HG02642 (cell line): ENCODE data around the gene TMEM135.

Source experiments
- ATAC-seq: cut with Tn5 transposase; IDR thresholded peaks from one replicate; pipeline ENCODE4 v1.9.1; 2021; ENCODE audit warnings: mild to moderate bottlenecking; ENCODE audit not compliant: unreplicated experiment, poor library complexity

Gene TMEM135

GRCh38 chr11:87329172-87329571 lies 291.4 kb downstream of the TMEM135 start:
- no peak for ATAC-seq

- ATAC-seq = no peak
Observed at GRCh38 chr11:87330187-87330601, 292.5 kb downstream of the TMEM135 start.

- ATAC-seq = no peak
Observed at GRCh38 chr11:87331273-87331672, 293.5 kb downstream of the TMEM135 start.

- no peak for ATAC-seq
Observed at GRCh38 chr11:87338046-87338639, 300.4 kb downstream of the TMEM135 start.

GRCh38 chr11:87339416-87339815 lies 301.7 kb downstream of the TMEM135 start:
- no peak for ATAC-seq

GRCh38 chr11:87347441-87347840 lies 309.7 kb downstream of the TMEM135 start:
- no peak for ATAC-seq

- ATAC-seq = no peak
Observed at GRCh38 chr11:87347854-87348253, 310.1 kb downstream of the TMEM135 start.

GRCh38 chr11:87351676-87352075 lies 313.9 kb downstream of the TMEM135 start:
- ATAC-seq = no peak

DNA sequence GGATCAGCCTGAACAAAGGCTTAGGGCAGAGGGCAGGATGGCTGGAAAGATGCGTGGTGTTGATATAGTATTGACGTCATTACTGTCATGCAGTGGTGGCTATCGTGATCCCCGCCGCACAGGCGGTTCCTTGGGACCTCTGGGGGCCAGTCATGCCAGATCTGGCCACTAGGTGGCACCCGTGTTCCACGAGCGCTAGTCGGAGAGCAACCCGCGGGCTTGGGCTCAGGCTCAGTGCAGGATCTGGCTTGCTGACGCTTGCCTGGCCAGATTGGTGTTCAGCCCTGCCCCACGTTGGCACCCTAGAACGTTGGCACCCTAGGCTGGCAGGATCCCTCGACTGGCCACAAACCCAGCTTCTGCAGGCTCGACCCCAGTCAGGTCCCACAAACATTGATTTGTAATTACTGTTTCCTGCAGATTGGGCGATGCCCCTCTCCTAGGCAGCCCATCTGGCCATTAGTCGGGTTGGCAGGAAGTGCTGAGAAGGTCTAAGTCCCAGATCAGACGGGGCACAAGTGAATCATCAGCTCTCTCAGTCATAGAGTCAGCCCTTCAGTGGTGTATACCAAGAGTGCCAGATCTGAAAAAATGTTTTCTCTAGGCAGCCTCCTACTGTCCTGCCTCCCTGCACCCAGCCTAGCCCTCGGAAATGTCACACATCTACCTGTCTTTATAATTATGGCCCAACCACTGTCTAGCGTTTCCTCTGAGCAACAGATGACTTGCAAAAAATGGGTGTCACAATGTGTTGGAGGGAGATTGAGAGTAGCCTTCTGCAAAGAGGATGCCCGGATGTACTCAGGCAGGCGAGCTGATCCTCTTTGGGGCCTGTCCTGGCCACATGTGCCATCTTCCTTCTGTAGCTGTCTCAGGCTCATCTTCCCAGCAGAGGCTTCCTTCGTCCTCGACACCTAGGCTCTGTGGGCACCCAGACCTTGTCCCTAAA lies 315.3 kb downstream of the TMEM135 start:
- peak; percentile 98 for ATAC-seq

DNA sequence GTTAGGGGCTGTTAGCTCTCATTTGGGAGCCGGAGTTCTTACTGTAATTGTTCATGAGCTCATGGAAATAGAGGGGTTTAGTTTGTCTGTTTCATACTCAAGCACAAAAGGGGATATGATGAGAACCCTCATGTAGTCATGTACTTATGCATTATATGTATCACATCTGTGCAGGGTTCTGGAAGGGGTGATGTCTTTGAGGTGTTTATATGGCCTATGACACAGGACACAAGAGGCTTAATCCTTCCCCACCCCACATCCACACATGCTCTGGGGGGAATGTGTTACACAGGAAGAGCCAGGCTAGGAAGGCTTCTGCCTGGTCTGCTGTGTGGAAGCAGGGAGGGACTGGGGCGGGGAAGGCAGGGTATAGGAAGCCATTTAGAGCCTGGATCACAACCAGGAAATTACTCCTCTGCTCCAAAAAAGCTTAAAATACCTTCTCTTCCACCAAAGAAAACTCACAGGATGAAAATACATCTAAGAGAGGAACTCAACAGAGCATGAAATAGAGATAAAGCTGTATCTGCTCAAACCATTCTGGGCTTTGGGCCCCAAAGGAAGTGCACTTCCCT lies 316.1 kb downstream of the TMEM135 start:
- no peak for ATAC-seq

- ATAC-seq = no peak
Observed at GRCh38 chr11:87355596-87355995, 317.9 kb downstream of the TMEM135 start.

DNA sequence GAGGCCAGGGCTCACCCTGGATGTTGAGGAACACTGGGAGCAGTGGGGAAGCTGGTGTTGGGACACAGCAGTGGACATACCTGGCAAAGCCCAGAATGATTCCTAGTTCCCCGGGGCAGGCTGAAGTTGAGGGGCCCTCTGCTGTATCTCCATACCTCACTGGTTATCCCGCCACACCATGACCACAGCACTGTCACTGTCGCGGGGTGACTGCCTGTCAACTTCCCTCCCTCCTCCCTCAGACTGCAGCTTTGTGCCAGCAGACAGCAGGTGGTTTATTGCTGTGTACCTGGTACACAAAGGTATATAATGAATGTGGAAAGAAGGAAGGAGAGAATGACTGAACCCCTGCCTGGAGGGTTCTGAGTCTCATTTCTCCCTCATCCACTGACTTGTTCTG lies 318.7 kb downstream of the TMEM135 start:
- no peak for ATAC-seq

DNA sequence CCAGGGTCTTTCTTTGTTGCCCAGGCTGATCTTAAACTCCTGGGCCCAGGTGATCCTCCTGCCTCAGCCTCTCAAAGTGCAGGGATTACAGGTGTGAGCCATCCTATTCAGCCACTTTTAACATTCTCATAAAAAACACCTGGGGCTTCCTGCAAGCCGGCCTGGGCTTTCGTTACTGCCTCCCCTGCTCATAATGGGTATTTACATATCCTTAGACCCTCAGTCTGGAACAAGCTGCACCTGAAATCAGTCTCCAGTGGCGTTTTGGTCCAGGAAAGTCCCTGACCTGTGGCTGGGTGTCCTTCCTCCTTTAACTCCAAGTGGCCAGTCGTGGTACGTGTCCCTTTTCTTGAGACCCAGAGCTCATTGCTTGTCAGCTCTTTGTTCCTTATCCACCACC lies 320.7 kb downstream of the TMEM135 start:
- ATAC-seq = no peak

DNA sequence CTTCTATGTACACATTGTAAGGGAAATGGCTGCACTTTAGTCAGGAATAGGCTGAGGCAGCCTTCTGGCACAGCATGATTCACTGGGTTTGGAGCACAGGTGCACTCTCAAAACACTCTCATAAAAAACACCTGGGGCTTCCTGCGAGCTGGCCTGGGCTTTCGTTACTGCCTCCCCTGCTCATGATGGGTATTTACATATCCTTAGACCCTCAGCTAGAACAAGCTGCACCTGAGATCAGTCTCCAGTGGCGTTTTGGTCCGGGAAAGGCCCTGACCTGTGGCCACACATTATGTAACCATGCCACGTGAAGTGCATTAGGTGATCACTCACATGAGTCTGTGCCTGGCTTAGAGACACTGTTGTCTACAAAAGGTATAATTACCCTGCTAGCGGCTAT lies 321.7 kb downstream of the TMEM135 start:
- no peak for ATAC-seq

GRCh38 chr11:87361891-87362290 lies 324.2 kb downstream of the TMEM135 start:
- no peak for ATAC-seq

GRCh38 chr11:87366346-87366745 lies 328.6 kb downstream of the TMEM135 start:
- ATAC-seq = no peak

DNA sequence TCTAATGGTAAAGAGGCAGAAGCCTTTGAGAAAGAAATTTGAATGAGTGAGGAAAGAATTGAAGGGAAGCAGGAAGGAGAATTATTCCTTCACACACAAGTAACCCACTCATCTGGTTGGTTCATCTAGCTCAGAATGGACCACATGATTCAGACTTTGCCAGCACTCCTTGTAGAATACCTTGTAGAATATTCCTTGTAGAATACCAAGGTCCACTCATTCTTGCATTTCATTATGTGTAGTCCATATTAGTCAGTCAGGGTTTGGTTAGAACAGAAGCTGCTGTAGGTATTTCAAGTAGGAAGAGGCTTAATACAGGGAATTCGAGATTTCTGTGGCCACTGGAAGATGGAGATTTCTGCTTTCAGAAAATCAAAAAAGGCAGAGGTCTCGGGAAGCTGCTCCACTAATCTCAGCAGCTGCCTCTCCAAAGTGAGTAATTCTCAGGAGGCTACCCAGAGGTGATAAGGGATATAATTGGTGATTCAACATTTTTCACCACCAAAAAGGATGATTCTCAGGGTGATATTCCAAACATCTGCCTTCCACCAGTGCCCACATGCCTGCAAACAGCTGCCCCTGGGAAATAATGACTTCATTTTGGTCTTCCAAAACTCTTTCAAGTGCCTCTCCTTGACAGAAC lies 329.1 kb downstream of the TMEM135 start:
- ATAC-seq = no peak

DNA sequence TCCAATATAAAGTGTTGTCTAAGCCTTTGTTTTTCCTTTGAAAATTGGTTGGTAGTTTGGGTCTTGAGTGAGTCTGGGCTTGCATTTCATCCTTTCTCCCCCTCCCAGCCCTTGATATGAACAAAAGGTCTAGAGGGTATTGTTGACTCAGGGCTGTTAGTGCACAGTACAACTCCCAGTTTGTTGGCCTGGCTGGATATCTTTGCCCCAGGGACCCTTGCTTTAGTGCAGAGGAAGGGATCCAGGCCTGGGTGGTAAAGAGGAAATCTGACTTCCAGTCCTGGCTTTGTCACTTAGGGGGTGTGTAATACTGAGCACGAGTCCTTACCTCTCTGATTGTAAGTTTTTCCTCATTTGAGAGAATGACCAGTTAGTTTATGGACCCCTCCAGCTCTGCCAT lies 330.4 kb downstream of the TMEM135 start:
- no peak for ATAC-seq

DNA sequence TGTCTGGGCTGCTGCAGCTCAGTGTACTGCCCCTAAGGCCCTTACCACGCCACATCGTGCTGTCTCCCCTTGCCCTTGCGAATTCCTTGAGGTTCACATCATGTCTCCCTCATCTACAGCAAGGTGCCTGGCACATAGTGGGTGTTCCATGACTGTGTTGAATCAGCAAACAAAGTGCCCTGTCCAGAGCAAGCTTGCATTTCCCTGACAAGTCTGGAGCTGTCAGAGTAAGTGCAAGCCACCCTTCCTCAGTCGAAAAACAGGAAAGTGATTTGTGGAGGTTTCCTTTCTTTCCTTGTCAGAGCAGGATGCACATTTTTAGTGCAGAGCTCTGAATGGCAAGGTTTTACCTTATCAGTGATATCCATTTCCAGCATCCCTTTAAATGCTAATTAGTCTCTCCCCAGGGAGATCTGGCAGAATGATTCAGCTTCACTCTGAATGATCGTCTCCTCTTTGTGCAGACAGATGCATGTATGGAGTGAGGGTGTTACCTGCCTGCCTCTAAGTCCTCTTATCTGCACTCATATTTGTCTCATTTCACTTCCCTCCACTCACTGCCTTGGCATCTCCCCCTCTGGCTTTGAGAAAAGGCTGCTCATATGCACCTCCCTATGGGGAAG lies 331.2 kb downstream of the TMEM135 start:
- no peak for ATAC-seq

- no peak for ATAC-seq
Observed at GRCh38 chr11:87369888-87370287, 332.2 kb downstream of the TMEM135 start.
